Measurements from ENCODE around the gene CCR5. TPM values are rescaled to one million over a fixed set of nuclear protein-coding genes. Genes with fewer than 3 reads are reported as not detected.

Gene CCR5
- total RNA-seq, 4 donors from 2014 or later, result 1.1 to 3.7 (median 1.4) TPM; not detected in 1

DNA sequence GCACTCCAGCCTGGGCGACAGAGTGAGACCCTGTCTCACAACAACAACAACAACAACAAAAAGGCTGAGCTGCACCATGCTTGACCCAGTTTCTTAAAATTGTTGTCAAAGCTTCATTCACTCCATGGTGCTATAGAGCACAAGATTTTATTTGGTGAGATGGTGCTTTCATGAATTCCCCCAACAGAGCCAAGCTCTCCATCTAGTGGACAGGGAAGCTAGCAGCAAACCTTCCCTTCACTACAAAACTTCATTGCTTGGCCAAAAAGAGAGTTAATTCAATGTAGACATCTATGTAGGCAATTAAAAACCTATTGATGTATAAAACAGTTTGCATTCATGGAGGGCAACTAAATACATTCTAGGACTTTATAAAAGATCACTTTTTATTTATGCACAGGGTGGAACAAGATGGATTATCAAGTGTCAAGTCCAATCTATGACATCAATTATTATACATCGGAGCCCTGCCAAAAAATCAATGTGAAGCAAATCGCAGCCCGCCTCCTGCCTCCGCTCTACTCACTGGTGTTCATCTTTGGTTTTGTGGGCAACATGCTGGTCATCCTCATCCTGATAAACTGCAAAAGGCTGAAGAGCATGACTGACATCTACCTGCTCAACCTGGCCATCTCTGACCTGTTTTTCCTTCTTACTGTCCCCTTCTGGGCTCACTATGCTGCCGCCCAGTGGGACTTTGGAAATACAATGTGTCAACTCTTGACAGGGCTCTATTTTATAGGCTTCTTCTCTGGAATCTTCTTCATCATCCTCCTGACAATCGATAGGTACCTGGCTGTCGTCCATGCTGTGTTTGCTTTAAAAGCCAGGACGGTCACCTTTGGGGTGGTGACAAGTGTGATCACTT is 2.0 kb downstream of the CCR5 start:
- TF ChIP-seq POLR2A (IDR thresholded peaks at IDR 0.05) (no peak), POLR2AphosphoS5 (IDR thresholded peaks at IDR 0.05) (no peak)
- TF ChIP-seq, protein P1, sequence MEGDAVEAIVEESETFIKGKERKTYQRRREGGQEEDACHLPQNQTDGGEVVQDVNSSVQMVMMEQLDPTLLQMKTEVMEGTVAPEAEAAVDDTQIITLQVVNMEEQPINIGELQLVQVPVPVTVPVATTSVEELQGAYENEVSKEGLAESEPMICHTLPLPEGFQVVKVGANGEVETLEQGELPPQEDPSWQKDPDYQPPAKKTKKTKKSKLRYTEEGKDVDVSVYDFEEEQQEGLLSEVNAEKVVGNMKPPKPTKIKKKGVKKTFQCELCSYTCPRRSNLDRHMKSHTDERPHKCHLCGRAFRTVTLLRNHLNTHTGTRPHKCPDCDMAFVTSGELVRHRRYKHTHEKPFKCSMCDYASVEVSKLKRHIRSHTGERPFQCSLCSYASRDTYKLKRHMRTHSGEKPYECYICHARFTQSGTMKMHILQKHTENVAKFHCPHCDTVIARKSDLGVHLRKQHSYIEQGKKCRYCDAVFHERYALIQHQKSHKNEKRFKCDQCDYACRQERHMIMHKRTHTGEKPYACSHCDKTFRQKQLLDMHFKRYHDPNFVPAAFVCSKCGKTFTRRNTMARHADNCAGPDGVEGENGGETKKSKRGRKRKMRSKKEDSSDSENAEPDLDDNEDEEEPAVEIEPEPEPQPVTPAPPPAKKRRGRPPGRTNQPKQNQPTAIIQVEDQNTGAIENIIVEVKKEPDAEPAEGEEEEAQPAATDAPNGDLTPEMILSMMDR (IDR thresholded peaks at IDR 0.05), result peak in 4 of 5 experiments; percentile 26 to 40 (median 28)
- no peak overlapping the region for H3K4me3 ChIP-seq
- 79 to 89% methylated on average over 5 to 9 of the region's 9 CpGs for WGBS, 2 donors (ENCODE audit: low coverage in 1 of 2)
- H3K27me3 ChIP-seq, result no peaks in the 10 kb centered on the region
- no peaks in the 10 kb centered on the region for H3K36me3 ChIP-seq
- intact Hi-C loops (cut with DNase I; ENCODE audit: low total_unique reads), result no loop called here
- H3K4me1 ChIP-seq, result no peaks in the 10 kb centered on the region
- H3K9me3 ChIP-seq, result no peaks in the 10 kb centered on the region
- H3K27ac ChIP-seq, result no peak overlapping the region
- DNase-seq, result no peak
- in situ Hi-C loops (cut with MboI; ENCODE audit: low pct_ligation_motif_present in 1 of 4, low pct_unique_long_range_greater_than_20kb in 1 of 4, low sequenced_read_pairs in 3 of 4), result loop anchor here in 2 of 4 donors (10.0 to 25.0 kb wide), 3 partner anchors 285 to 435 kb away; partner anchors contain the start of gene CXCR6 (in 1 of the 2)

DNA sequence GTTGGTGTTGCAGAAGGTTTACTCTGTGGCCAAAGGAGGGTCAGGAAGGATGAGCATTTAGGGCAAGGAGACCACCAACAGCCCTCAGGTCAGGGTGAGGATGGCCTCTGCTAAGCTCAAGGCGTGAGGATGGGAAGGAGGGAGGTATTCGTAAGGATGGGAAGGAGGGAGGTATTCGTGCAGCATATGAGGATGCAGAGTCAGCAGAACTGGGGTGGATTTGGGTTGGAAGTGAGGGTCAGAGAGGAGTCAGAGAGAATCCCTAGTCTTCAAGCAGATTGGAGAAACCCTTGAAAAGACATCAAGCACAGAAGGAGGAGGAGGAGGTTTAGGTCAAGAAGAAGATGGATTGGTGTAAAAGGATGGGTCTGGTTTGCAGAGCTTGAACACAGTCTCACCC is 4.0 kb downstream of the CCR5 start:
- in situ Hi-C loops (cut with MboI; ENCODE audit: low pct_ligation_motif_present in 1 of 4, low pct_unique_long_range_greater_than_20kb in 1 of 4, low sequenced_read_pairs in 3 of 4) (loop anchor here in 3 of 4 donors (10.0 to 25.0 kb wide), 3 partner anchors 287 to 437 kb away; partner anchors contain the start of gene CXCR6 (in 2 of the 3)), intact Hi-C loops (cut with DNase I; ENCODE audit: low total_unique reads) (no loop called here)
- Histone ChIP-seq H3K4me3 (no peak overlapping the region), H3K27me3 (no peaks in the 10 kb centered on the region), H3K9me3 (no peaks in the 10 kb centered on the region), H3K4me1 (no peaks in the 10 kb centered on the region), H3K36me3 (no peaks in the 10 kb centered on the region), H3K27ac (no peak overlapping the region)
- TF ChIP-seq EP300 (IDR thresholded peaks at IDR 0.05; ENCODE audit: low read depth) (no peak), POLR2AphosphoS5 (IDR thresholded peaks at IDR 0.05) (no peak), POLR2A (IDR thresholded peaks at IDR 0.05) (no peak)
- TF ChIP-seq, protein P1 (IDR thresholded peaks at IDR 0.05), result no peak
- DNase-seq, result no peak
- 79 to 88% methylated on average over 3 of the region's 3 CpGs for WGBS, 2 donors (ENCODE audit: low coverage in 1 of 2)

DNA sequence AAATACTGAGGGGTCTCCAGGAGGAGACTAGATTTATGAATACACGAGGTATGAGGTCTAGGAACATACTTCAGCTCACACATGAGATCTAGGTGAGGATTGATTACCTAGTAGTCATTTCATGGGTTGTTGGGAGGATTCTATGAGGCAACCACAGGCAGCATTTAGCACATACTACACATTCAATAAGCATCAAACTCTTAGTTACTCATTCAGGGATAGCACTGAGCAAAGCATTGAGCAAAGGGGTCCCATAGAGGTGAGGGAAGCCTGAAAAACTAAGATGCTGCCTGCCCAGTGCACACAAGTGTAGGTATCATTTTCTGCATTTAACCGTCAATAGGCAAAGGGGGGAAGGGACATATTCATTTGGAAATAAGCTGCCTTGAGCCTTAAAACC is 4.5 kb downstream of the CCR5 start:
- in situ Hi-C loops (cut with MboI; ENCODE audit: low pct_ligation_motif_present in 1 of 4, low pct_unique_long_range_greater_than_20kb in 1 of 4, low sequenced_read_pairs in 3 of 4) (loop anchor here in 2 of 4 donors (10.0 to 25.0 kb wide), 2 partner anchors 290 to 438 kb away; partner anchors contain the start of gene CXCR6 (in 1 of the 2)), intact Hi-C loops (cut with DNase I; ENCODE audit: low total_unique reads) (no loop called here)
- no peak for DNase-seq
- H3K36me3 ChIP-seq, result no peaks in the 10 kb centered on the region
- no peaks in the 10 kb centered on the region for H3K9me3 ChIP-seq
- TF ChIP-seq, protein P1 (IDR thresholded peaks at IDR 0.05), result no peak
- TF ChIP-seq EP300 (IDR thresholded peaks at IDR 0.05; ENCODE audit: low read depth) (no peak), POLR2A (IDR thresholded peaks at IDR 0.05) (no peak), POLR2AphosphoS5 (IDR thresholded peaks at IDR 0.05) (no peak)
- no peak overlapping the region for H3K27ac ChIP-seq
- peaks cover 0 to under 1% (median 0%) of the 10 kb centered on the region in 4 donors for H3K4me1 ChIP-seq
- H3K27me3 ChIP-seq, result no peaks in the 10 kb centered on the region
- no peak overlapping the region for H3K4me3 ChIP-seq
- 67 to 86% methylated on average over 2 of the region's 2 CpGs for WGBS, 2 donors (ENCODE audit: low coverage in 1 of 2)

DNA sequence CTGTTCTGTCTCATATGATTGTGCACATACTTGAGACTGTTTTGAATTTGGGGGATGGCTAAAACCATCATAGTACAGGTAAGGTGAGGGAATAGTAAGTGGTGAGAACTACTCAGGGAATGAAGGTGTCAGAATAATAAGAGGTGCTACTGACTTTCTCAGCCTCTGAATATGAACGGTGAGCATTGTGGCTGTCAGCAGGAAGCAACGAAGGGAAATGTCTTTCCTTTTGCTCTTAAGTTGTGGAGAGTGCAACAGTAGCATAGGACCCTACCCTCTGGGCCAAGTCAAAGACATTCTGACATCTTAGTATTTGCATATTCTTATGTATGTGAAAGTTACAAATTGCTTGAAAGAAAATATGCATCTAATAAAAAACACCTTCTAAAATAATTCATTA is 5.1 kb downstream of the CCR5 start:
- Histone ChIP-seq H3K4me3 (no peak overlapping the region), H3K27ac (no peak overlapping the region), H3K36me3 (no peaks in the 10 kb centered on the region), H3K9me3 (no peaks in the 10 kb centered on the region), H3K4me1 (peaks cover 0 to 6% (median 2%) of the 10 kb centered on the region in 4 donors), H3K27me3 (no peaks in the 10 kb centered on the region)
- TF ChIP-seq EP300 (IDR thresholded peaks at IDR 0.05; ENCODE audit: low read depth) (no peak), POLR2A (IDR thresholded peaks at IDR 0.05) (no peak), POLR2AphosphoS5 (IDR thresholded peaks at IDR 0.05) (no peak)
- TF ChIP-seq, protein P1 (IDR thresholded peaks at IDR 0.05), result no peak
- intact Hi-C loops (cut with DNase I; ENCODE audit: low total_unique reads), result no loop called here
- WGBS, 2 donors (ENCODE audit: low coverage in 1 of 2), result 51% methylated on average over 2 of the region's 2 CpGs; no CpG with 5 or more reads in 1 of the 2 donors
- in situ Hi-C loops (cut with MboI; ENCODE audit: low pct_ligation_motif_present in 1 of 4, low pct_unique_long_range_greater_than_20kb in 1 of 4, low sequenced_read_pairs in 3 of 4), result loop anchor here in 2 of 4 donors (10.0 to 25.0 kb wide), 2 partner anchors 291 to 439 kb away; partner anchors contain the start of gene CXCR6 (in 1 of the 2)
- DNase-seq, result no peak

All from transverse colon (tissue), 4 donors.